ENCODE results near the gene MSH5.
"Not testable (repeated sequence)": the region's sequence is repeated elsewhere in the genome, so short reads cannot be mapped to it uniquely, and the experiment has no call there.

Gene MSH5

GRCh38 chr6:31805939-31806469 is 66.2 kb downstream of the MSH5 start:
- peak overlapping the region; percentile 88 for H3K4me2 ChIP-seq (ENCODE audit: low read length)

GRCh38 chr6:31806470-31807272 is 66.9 kb downstream of the MSH5 start, which contains the start of gene LSM2:
Gene LSM2, minus strand, starts transcription at chr6:31806966. Its CDS starts 209 bp downstream, at chr6:31806757.
- no peaks in the 10 kb centered on the region for H3K9me3 ChIP-seq (ENCODE audit: insufficient read depth, low read length)
- H3K27ac ChIP-seq (ENCODE audit: low read length): peak within 1 kb of the TSS; percentile 74
- peak within 1 kb of the TSS; percentile 99 for H3K4me3 ChIP-seq (ENCODE audit: low read length)
- H3K4me2 ChIP-seq (ENCODE audit: low read length): peak within 1 kb of the TSS; percentile 88
- H3K4me1 ChIP-seq (ENCODE audit: low read length): peaks cover 4% of the 10 kb centered on the region; the same call in 1 of the 2 replicates
- TF ChIP-seq EZH2phosphoT487 (IDR thresholded peaks at IDR 0.05; ENCODE audit: low read depth): no peak
- TF ChIP-seq, protein P1, sequence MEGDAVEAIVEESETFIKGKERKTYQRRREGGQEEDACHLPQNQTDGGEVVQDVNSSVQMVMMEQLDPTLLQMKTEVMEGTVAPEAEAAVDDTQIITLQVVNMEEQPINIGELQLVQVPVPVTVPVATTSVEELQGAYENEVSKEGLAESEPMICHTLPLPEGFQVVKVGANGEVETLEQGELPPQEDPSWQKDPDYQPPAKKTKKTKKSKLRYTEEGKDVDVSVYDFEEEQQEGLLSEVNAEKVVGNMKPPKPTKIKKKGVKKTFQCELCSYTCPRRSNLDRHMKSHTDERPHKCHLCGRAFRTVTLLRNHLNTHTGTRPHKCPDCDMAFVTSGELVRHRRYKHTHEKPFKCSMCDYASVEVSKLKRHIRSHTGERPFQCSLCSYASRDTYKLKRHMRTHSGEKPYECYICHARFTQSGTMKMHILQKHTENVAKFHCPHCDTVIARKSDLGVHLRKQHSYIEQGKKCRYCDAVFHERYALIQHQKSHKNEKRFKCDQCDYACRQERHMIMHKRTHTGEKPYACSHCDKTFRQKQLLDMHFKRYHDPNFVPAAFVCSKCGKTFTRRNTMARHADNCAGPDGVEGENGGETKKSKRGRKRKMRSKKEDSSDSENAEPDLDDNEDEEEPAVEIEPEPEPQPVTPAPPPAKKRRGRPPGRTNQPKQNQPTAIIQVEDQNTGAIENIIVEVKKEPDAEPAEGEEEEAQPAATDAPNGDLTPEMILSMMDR (IDR thresholded peaks at IDR 0.05; ENCODE audit: low read depth, low read length): peak; percentile 39
- peaks cover 14% of the 10 kb centered on the region for H3K79me2 ChIP-seq (ENCODE audit: low read length)
- H4K20me1 ChIP-seq (ENCODE audit: insufficient read depth, low read length): no peaks in the 10 kb centered on the region
- peak within 1 kb of the TSS; percentile 84 for H2AFZ ChIP-seq (ENCODE audit: low read depth, low read length)
- no peaks in the 10 kb centered on the region for H3K27me3 ChIP-seq (ENCODE audit: low read depth, low read length)
- no peaks in the 10 kb centered on the region for H3K36me3 ChIP-seq (replicated peaks; ENCODE audit: low read depth, low read length)
- H3K9ac ChIP-seq (ENCODE audit: low read length): peak within 1 kb of the TSS; percentile 96

More at GRCh38 chr6:31805939-31806469, 66.2 kb downstream of the MSH5 start:
- peak overlapping the region; percentile 84 for H2AFZ ChIP-seq (ENCODE audit: low read depth, low read length)
- H3K27ac ChIP-seq (ENCODE audit: low read length): peak overlapping the region; percentile 74
- H3K4me3 ChIP-seq (ENCODE audit: low read length): peak overlapping the region; percentile 99
- TF ChIP-seq, protein P1 (IDR thresholded peaks at IDR 0.05; ENCODE audit: low read depth, low read length): no peak
- TF ChIP-seq EZH2phosphoT487 (IDR thresholded peaks at IDR 0.05; ENCODE audit: low read depth): no peak
- H4K20me1 ChIP-seq (ENCODE audit: insufficient read depth, low read length): no peaks in the 10 kb centered on the region
- H3K27me3 ChIP-seq (ENCODE audit: low read depth, low read length): no peaks in the 10 kb centered on the region
- no peaks in the 10 kb centered on the region for H3K9me3 ChIP-seq (ENCODE audit: insufficient read depth, low read length)
- H3K36me3 ChIP-seq (replicated peaks; ENCODE audit: low read depth, low read length): no peaks in the 10 kb centered on the region
- H3K9ac ChIP-seq (ENCODE audit: low read length): peak overlapping the region; percentile 96
- peaks cover 4% of the 10 kb centered on the region; the same call in 1 of the 2 replicates for H3K4me1 ChIP-seq (ENCODE audit: low read length)
- H3K79me2 ChIP-seq (ENCODE audit: low read length): peaks cover 14% of the 10 kb centered on the region

DNA sequence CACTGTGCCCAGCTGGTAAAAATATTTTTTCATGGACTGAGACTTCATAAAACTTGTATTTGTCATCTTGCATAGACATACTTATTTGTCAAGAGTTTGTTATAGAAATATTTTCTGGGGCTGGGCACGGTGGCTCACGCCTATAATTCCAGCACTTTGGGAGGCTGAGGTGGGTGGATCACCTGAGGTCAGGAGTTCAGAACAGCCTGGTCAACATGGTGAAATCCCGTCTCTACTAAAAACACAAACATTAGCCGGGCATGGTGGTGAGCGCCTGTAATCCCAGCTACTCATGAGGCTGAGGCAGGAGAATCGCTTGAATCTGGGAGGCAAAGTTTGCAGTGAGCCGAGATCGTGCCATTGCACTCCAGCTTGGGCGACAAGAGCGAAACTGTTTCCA is 68.8 kb downstream of the MSH5 start:
- not testable (repeated sequence) for H3K4me2 ChIP-seq (ENCODE audit: low read length); H3K27me3 ChIP-seq (ENCODE audit: low read depth, low read length)

DNA sequence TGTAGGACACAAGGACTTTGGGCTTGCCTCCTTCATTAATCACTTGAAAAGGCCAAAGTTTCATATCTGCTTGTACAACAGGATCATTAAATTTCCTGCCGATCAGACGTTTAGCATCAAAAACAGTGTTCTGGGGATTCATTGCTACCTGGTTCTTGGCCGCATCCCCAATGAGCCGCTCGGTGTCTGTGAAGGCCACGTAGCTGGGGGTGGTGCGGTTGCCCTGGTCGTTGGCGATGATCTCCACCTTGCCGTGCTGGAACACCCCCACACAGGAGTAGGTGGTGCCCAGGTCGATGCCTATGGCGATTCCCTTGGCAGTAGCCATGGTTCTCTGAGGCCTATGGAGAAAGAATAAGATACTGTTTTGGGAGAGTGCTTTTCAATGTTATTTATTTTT is 71.8 kb downstream of the MSH5 start:
- Histone ChIP-seq H3K9ac (ENCODE audit: low read length) (no peak overlapping the region), H3K36me3 (replicated peaks; ENCODE audit: low read depth, low read length) (no peaks in the 10 kb centered on the region), H3K79me2 (ENCODE audit: low read length) (peaks cover under 1% of the 10 kb centered on the region; the same call in 1 of the 2 replicates), H2AFZ (ENCODE audit: low read depth, low read length) (no peak overlapping the region), H3K4me1 (ENCODE audit: low read length) (peaks cover 16% of the 10 kb centered on the region), H3K27me3 (ENCODE audit: low read depth, low read length) (no peaks in the 10 kb centered on the region), H3K4me2 (ENCODE audit: low read length) (no peak overlapping the region), H3K27ac (ENCODE audit: low read length) (no peak overlapping the region), H3K4me3 (ENCODE audit: low read length) (no peak overlapping the region), H4K20me1 (ENCODE audit: insufficient read depth, low read length) (no peaks in the 10 kb centered on the region), H3K9me3 (ENCODE audit: insufficient read depth, low read length) (no peaks in the 10 kb centered on the region)
- TF ChIP-seq, protein P1 (IDR thresholded peaks at IDR 0.05; ENCODE audit: low read depth, low read length): no peak
- TF ChIP-seq EZH2phosphoT487 (IDR thresholded peaks at IDR 0.05; ENCODE audit: low read depth): no peak

More for the DNA sequence above, 68.8 kb downstream of the MSH5 start:
- Histone ChIP-seq H3K4me1 (ENCODE audit: low read length) (peaks cover 16% of the 10 kb centered on the region), H3K79me2 (ENCODE audit: low read length) (peaks cover 14% of the 10 kb centered on the region)
- H2AFZ ChIP-seq (ENCODE audit: low read depth, low read length); H3K4me3 ChIP-seq (ENCODE audit: low read length); H3K36me3 ChIP-seq (replicated peaks; ENCODE audit: low read depth, low read length); H3K9me3 ChIP-seq (ENCODE audit: insufficient read depth, low read length); H3K9ac ChIP-seq (ENCODE audit: low read length); H3K27ac ChIP-seq (ENCODE audit: low read length); H4K20me1 ChIP-seq (ENCODE audit: insufficient read depth, low read length): not testable (repeated sequence)

Measured in OCI-LY3 (cell line).